GM15510 (cell line): ENCODE results near the gene FAM171A2.

ENCODE experiments used
- POLR2A ChIP-seq: IDR thresholded peaks from 3 replicates; pipeline ENCODE4 v1.6.1; 2011; ENCODE audit warnings: borderline replicate concordance; ENCODE audit not compliant: insufficient read length; ENCODE audit errors: extremely low read depth

FAM171A2 gene

DNA sequence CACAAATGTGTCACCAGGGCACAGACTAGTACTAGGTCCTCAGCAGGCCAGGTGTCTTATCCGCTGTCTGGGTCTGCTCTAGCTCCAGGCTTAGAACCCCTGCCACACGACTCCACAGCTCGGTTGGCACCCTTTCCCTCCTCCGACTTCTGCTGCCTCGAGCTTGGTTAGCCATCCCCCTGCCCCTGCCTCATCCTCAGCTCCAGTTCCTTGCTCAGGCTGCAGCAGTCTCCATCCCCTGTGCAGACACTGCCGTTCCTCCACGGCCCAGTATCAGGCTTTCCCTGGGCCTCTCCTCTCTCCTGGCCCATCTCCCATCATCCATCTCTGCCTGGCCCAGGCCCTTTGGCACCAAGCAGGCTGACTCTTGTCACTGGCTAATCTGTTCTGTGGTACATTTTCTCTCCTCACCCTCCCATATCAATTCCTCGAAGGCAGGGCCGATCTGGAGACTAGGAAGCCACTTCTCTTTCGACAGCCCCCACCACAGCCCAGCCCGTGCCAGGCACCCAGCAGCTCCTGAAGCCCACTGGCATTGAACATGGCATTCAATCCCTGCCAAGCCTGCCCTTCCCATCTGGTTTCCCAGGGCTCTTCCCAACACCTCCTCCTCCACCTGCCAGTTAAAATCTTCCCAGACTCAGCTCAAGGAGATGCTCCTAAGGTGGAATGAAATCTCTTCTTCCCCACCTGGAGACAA is 20.0 kb downstream of the FAM171A2 start:
- TF ChIP-seq POLR2A = no peak

DNA sequence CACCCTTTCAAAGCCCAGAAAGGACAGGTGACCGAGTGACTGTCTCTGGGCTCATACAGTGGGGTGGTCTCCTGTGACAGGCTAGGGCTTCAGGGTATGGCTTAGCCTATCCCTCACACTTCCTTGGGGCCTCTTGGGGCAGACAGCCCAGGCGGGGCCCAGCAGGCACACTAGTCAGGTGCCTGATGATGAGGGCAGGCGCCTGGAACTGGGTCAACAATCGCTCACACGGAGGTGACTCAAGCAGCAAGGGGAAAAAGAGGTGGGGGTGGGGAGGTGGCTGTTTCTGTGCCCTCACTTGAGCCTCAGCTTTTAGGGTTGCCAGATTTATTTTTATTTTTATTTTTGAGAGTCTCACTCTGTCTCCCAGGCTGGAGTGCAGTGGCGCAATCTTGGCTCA is 25.0 kb downstream of the FAM171A2 start:
- TF ChIP-seq POLR2A = no peak

DNA sequence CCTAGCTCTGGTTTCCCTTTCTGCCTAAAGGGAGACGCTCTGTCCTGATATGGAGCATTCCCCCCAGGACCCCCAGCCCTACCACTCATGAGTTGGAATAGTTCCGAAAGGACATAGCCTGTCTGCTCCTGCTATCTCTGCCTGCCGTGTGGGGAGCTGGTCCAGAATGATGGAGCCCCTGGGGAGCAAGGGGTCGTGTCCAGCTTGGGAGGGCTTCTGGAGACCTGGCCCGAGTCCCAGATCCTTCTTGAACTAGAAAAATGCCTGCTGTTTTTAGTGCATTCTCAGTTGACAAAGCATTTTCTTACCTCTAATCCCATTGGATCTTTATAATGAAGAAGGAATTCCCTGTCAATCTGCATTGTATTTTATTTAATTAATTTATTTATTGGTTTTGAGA is 27.7 kb downstream of the FAM171A2 start:
- no peak for TF ChIP-seq POLR2A

DNA sequence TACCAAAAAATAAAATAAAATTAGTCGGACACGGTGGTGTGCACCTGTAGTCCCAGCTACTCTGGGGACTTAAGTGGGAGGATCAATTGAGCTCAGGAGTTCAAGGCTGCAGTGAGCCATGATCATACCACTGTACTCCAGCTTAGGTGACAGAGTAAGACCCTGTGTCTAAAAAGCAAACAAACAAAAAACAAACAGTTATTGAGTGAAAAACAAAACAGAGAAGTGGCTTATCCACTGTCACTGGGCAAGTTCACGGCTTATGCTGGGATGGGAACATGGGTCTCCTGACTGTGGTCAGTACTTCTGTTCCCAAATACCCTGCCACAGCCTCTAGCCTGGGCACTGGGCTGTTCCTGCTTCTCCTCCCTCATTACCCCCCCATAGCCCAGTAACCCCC is 28.1 kb downstream of the FAM171A2 start:
- no peak for TF ChIP-seq POLR2A

DNA sequence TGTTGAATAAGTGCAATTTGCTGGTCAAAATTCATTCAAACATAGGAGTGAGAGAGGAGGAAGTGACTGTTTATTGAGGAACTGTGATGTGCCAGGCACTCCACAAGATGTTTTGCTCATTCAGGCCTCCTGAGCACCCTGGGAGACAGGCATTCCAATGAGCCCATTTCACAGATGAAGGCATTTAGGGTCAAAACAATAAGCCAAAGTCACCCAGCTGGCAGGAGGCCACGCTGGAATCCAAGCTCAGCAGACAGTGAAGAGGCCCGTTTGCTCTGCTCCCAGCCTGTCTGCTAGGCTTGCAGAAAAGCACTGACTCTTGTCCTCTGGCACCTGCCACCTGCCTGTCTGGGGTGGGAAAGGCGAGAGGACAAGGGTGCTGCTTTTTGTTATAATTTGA is 28.9 kb downstream of the FAM171A2 start:
- TF ChIP-seq POLR2A = no peak

DNA sequence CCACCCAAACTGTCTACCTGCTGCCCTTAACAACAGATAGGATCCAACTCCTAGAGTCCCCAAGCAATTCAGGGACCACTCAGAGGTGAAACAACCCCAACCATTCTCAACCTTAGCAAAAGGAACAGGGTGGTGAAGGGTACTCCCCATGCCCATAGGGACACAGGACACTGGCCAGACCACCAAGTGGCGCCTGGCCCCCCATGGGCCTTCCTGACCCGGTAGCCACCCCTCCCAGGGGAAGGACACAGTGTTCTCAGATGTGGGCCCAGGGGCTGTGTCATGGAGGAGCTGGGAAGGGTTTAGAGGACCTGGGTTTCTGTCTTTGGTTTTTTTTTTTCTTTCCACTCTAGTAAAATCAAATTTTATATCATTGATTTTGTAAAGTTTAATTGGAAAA is 29.3 kb downstream of the FAM171A2 start:
- TF ChIP-seq POLR2A = no peak

DNA sequence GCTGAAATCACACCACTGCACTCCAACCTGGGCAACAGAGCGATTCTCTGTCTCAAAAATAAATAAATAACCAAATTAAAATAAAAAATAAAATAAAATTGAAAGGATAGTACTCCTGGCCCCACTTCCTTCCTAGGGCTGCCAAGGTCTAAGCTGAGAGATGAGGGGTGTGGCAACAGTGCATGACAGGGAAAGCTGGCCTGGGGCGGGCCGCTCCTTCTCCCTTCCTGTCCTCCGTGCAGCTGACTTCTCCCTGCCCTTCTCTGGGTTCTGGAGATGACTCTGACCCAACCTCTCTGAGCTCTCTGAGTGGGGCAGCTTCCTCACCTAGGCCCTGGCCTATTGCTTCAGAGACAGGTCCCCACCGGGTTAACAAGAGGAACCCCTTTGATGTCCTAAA is 30.3 kb downstream of the FAM171A2 start:
- TF ChIP-seq POLR2A = no peak

DNA sequence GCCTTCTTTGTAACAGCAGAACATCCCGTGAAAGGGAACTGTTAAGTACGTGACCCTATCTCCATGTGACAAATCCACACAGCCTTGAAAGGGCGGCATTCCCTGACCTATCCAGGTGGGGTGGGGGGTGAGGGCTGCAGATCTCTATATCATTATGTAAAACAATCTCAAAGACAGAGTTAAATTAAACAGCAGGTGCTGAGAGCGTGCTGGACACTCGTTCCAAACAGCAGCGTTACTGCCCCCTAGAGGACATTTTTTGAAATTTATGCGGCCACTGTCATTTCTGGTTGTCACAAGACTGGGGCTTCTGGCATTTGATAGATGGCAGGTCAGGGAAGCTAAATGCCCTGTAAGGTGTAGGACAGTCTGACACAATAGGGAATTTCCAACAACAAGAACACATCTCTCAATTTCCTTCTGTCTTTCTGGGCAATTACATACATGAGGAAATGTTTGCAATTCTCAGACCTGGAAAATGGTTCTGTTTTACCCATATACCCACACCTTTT is 32.3 kb downstream of the FAM171A2 start:
- TF ChIP-seq POLR2A = no peak

DNA sequence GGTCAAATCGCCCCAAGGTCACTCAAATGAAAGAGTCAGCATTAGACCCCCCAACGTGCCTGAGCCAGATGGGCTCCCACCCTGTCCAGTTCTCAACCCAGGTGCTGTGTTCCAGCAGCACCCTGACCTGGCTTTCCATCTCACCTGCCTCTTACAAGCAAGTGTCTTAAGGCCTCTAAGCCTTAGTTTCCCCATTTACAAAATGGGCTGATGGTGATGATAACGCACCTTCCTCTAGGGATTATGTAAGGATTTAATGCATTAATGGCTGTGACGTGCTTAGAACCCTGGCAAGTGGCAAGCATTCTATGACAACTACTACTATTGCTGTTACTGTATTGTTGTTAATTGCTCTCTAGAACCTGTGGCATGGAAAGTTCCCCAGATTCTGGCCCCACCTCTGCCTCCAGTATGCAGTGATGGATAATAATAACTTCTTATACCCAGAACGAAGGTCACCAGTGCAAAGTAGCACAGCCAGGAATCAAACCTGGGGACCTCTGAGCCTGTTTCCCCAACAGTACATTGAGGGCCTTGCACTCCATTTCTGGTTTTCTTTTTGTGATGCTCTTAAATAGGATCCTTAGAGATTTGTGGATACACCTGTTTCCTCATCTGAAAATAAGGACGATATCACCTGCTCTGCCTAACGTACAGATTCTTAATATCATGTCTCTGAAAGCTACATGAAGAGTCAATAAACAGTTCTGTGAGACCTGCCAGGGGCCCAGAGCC is 35.8 kb downstream of the FAM171A2 start:
- TF ChIP-seq POLR2A = no peak

DNA sequence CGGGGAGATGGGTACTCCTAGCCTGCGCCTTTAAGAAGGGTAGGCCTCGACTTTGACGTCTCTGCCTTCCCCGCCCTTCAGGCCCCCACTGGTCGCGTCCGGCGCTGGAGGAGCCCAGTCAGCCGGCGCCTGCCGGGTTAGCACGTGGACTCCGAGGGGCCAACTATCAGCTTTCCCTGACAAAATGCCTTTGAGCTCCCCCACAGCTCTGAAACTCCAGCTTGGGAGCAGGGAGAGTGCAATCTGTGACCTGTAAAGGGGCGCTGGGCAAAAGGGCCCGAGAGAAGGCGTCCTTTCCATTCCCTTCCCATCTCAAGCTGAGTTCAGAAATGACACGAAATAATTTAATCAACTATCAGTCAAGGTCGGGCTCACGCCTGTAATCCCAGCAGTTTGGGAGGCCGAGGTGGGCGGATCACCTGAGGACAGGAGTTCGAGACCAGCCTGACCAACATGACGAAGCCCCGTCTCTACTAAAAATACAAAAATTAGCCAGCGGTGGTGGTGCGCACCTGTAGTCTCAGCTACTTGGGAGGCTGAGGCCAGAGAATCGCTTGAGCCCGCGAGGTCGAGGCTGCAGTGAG is 36.7 kb downstream of the FAM171A2 start:
- TF ChIP-seq POLR2A = peak; percentile 59

DNA sequence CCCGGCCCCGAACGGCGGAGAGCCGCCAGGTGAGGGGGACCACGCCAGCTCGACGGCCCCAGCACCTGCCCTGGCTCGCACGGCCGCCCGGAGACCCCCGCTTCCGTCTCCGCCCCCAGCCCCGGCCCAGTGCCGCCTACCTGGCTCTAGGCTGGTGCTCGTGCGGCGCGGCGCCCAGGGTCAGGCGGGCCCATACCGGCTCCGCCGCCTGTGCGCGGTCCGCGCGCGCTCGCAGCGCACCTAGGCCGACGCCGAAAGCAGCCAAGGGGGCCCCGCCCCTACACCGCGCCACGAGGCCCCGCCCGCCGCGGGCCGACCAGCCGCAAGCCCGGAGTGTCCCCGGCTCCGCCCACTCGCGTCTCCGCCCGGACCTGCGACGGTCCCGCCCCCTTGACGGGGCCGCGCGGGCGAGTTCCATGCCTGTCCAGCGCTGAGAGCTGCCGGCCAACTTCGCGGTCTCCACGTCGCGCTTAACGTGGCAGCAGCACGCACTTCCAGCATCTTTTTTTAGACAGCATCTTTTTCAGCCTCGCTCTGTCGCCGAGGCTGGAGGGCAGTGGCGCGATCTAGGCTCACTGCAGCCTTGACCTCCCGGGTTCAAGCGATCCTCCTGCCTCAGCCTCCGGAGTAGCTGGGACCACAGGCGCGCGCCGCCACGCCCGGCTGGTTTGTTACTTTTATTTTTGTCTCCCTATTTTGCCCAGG is 38.9 kb downstream of the FAM171A2 start, which contains the start of gene SLC25A39:
Gene SLC25A39, minus strand, starts transcription at position 253 of the 705 bp plus-strand sequence. CDS start 1,261 bp downstream, outside the sequence.
- TF ChIP-seq POLR2A = peak; percentile 91

DNA sequence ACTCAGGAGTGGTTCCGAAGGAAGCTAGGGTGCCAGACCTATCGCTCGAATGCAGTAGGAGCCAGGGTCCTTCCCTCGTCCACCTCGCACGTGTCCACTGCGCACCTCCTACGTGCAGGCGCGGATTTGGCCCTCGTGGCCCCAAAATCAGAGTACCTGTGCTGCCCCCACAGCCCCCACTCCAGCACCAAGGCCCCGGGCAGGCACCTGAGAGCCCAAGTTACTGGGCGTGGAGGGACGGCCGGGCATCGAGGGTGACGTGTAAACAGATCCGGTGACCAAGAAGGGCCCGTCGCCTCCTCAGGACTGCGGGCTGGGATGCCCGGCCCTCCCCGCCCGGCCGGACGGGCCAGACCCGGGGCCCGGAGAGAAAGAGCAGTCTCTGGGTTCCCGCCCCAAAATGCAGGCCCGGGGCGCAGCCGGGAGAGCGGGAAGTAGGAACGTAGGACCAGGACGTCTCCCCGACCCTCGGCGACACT is 39.5 kb downstream of the FAM171A2 start:
- TF ChIP-seq POLR2A = no peak

DNA sequence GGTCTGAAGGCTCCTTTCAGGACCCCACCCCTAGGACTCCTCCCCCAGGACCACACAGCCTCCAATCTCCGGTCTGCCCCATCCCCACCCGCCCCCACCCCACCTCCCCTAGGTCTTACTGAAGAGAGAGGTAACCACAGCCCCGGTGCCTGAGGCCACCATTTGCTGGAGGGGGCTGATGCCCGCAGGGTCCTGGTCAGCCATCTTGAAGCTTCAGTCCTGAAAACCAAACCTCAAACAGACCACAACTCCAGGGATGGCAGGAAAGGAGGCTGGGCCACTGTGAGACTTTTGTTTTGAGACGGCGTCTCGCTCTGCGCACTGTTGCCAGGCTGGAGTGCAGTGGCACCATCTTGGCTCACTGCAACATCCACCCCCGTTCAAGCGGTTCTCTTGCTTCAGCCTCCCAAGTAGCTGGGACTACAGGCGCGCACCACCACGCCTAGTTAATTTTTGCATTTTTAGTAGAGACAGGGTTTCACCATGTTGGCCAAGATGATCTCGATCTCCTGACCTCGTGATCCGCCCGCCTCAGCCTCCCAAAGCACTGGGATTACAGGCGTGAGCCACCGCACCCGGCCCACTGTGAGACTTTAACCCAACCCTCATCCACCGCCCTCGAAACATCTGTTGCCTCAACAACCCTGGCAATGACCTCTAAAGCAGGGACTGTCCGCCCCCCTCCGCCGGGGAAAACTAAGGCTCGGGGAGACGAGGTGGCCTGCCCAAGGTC is 40.1 kb downstream of the FAM171A2 start:
- TF ChIP-seq POLR2A = no peak
